Measurements from ENCODE around the gene AKAP12.
A peak's percentile ranks its signal among the peaks of the same experiment; 100 is the strongest.

The AKAP12 gene

DNA sequence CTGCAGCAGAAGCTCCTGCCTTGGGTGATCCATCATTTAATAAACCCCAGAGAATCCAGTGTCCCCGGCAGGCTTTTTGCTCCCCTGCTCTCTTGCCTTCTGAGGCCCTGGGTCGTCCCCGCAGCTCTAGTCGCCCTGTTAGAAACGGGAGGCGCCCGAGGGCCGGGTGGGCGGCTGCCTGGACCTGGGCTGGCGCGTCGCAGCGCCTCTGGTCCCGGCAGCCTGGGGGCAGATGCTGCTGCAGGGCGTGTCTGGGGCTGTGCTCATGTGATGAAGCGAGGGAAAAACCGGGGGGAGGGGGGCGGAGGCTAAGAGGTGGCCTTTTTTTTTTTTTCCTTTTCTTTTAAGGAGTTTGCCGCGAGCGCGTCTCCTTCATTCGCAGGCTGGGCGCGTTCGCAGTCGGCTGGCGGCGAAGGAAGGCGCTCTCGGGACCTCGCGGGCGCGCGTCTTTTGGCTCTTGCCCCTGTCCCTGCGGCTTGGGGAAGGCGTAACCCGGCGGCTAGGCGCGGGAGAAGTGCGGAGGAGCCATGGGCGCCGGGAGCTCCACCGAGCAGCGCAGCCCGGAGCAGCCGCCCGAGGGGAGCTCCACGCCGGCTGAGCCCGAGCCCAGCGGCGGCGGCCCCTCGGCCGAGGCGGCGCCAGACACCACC is 394 bp downstream of the AKAP12 start:
- peak; percentile 13 for DNase-seq

DNA sequence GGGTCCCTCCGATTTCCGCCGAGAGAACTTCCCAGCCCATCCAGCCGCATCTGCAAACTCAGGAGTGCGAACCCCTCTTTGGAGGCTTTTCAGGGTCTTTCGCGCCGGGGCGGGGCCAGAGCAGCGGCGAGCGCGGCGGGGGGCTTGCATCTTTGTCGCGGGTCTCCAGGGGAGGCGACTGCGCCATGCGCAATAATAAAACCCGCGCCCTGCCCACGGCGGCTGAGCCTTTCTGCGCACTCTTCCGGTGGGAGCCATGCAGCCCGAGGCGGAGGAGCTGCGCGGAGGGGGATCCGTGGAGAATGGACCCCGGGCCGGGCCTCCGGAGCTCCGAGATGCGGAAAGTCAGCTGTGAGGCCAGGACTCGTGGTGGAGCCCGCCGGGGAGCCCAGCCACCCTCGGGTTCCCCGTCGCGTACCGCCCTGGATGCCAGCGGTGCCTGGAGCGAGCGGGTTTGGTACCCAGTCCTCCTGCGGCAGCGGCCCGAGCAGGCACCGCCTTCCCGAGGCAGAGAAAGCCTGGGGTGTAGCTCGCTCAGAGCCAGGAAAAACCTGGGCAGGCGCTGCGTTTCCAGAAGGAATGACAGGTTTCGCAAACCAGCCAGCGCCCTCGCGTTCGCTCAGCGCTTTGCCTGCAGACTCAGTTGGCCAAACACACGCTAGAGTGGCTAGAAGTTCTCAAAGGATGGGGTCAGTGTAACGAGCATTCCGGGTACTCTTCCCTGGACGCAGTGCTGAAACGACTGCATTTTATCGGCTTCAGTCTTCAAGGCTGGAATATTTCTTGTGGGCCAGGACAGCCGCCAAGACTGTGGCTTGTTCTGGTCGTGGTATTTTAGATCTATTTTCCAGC is 1.2 kb downstream of the AKAP12 start:
- peak; percentile 3 for DNase-seq

DNA sequence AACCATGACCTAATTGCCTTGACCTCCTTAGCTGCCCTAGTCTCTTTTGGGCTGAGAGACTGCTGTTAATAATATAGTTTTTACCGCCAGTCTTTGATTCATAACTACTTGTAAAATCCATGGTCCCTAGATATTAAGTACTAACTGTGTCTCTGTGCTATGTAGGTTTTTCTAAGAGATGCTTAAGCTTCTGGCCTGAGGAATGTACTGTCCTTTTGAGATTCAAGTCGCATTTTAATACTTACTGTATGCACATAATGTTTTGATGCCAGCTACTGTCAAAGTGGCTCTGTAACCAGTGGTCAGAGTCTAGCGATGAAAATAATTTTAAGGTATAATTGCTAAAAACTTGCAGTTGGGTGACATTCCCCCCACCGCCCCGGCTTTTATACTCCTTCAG is 2.1 kb downstream of the AKAP12 start:
- DNase-seq, result no peak

DNA sequence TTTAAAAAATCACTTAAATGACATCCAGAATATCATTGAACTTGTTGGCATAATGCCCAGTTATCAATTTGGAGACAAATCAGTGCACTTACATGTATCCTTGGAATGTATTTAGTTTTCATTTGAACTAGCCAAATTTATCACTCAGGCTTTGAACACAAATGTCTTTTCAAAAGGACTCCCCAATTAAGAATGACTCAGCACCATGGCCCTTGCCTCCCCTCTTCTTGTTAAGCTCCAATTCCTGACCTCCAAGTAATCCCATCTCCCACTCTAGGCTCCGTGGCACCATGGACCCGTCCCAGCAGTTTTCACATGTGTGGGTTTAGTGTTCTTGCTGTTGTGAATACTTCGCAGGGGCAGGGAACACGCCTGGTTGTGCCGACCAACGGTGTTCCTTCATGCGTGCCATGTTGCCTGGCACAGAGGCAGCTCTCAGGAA is 2.7 kb downstream of the AKAP12 start:
- DNase-seq, result no peak

DNA sequence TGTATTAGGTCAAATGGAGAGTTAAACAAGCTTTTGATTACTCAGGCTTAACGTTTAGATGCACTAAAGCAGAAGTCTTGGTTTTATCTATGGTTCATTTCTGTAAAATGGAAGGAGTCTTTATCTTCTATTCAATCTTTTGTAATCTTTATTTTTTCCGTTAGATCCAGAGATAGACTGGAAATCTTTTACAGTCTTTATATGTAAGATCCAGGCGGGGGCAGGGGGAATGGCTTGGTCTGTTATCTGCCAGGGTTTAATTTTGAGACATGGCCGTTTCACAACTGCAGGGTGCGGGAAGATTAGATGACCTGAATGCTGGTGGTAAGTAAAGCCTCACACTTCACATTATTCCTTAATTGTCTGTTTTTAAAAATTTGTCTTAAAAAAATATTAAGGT is 3.7 kb downstream of the AKAP12 start:
- no peak for DNase-seq

DNA sequence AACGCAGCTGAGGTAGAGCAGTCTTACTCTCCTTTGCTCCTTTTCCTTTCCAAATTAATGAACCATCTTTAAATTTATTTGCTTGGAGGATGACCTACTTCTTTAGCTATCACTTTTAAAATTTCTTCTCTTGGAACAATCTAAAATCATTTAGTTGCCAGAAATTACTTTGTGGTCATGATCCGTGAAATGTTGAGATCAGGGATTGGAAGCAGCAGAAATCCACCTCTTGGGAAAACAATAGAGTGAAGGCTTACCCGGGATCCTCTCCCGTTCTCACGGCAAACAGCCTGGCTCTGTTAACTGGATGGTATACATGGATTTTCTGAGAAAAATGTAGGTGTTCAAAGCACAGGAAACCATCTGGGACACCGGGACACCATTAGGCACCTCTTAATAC is 7.7 kb downstream of the AKAP12 start:
- DNase-seq, result no peak

DNA sequence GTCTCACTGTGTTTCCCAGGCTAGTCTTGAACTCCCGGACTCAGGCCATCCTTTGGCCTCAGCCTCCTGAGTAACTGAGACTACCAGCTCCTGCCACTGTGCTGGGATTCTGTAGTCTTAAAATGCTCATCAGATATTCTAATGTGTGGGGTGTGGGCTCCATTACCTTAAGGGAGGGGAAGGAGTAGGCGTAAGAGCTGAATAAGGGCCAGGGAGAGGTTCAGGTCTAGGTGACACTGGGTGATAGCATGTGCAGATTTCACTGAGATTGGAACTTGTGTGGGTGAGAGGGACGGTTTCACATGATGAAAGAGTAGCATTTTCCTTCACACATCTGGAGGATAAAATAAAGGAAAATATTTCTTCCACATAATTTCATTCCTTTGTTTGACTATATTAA is 8.5 kb downstream of the AKAP12 start:
- DNase-seq, result no peak

DNA sequence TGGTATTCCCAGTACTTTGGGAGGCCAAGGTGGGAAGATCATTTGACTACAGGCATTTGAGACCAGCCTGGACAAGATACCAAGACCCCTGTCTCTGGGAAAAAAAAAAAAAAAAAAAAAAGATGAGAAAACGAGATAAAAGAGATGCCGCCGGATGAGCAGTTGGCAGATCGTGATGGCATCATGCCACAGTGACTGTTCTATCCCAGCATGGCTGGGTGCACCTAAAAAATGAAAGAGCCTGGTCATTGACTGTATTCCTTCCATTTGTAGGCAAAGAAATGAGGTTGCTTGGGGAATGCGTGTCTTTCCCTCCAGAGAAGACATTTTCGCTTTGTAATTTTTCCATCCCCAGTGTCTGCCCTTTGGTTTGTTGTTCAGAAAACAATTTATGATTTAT is 12.9 kb downstream of the AKAP12 start:
- DNase-seq, result no peak

DNA sequence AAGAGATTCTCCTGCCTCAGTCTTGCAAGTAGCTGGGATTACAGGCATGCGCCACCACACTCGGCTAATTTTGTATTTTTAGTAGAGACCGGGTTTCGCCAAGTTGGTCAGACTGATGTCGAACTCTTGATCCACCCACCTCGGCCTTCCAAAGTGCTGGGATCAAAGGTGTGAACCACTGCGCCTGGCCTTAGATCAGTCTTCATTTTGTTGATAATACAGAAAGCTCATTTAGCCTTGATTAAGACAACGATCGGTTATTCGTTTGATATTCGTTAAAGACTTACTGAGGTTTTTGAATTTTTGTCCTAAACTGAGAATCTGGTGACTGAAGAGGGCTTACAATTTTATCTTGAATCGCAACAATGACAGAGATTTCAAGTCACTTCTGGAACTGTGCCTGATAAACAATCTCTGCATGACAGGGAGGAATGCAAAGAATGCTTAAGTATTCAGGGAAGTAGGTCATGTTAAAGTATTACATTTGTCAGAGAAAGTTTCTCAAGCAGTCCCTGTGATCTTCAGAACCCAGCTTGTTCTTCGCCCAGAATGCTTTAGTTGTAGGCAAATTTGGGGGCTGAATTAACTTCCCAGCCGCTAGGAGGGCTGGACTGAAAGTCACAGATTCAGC is 14.8 kb downstream of the AKAP12 start:
- no peak for DNase-seq

DNA sequence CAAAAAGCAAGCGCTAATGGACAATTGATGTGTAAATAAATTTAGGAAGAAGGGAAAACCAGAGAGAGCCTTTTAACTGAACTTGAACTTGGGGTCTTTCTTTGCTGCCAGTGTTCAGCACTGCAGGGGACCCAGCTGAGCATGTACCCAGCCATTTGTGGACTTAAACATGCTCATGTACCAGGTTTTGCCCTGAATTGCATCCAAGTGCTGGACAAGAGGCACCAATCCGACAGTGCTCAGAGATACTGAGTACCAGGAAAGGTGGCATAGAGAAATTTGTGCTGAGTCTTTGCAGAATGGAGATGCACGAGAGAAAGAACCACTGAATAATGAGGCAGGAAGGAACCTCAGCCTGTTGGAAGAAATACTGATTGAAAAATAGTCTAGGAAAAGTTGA is 16.0 kb downstream of the AKAP12 start:
- no peak for DNase-seq

DNA sequence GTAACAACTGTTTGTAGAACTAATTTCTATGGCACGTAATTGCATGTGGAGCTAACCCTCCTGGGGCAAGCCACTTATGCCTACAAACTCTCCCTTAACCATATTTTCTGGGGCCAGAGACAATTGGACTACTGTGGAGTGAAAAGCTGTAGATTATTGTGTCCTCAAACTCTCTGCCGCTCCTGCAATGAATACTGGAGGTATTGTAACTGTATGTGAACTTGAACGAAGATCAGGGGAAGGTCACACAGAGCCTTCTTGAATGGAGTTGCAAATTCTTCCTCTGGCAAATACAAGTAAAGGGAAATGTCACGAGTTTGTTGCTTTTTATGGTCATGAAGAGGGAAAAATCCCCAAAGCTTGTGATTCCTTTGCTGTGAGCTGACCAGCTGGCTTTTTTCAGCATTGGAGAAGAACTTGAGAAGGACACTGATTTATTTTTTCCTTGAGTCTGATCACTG is 18.2 kb downstream of the AKAP12 start:
- DNase-seq, result no peak

DNA sequence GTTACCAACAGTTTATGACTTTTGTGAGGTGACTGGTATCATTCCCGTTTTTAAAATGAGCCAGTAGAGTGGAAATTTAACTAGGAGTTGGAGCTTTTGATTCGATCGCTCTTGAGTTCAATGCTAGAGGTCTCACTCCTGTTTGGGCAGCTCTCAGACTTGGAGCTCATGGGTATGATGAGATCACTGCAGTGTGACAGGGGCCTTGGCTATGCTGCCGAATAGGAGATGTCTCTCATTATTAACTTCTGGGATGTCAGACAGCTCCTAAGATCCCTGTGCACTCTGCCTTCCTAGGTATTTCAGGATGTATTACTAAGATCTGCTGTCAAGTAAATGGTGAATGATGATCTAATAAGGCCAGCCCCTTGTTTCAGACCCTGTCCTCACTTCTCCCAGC is 20.4 kb downstream of the AKAP12 start:
- DNase-seq, result no peak

DNA sequence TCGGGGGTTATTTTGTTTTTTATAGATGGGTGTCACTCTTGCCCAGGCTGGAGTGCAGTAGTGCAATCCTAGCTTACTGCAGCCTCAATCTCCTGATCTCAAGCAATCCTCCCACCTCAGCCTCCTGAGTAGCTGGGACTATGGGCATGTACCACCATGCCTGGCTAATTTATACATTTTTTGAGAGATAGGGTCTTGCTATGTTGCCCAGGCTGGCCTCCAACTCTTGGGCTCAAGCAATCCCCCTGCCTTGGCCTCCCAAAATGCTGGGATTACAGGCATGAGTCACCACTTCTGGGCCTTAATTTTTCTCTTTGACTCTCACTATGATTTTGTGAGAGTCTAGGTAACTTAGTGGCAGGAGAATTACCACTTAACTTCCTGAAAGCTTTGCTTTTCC is 23.3 kb downstream of the AKAP12 start:
- no peak for DNase-seq

DNA sequence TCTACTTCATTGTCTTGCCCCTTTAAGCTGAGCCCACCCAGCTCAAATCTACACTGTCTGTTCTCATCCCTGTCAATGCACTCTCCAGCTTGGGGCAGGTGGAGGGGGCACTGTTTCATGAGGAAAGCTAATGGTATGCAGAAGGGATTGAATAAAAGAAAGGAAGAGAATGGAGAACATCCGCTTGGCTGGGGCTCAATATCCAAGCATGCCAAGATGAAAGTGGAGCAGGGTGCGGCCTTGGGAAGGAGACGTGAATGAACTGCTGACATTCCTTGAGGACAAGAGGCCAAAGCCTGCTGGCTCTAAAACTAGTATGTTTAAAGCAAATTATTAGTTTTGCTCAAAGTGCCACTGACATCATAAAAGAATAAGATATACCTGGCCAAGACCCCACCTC is 24.2 kb downstream of the AKAP12 start:
- DNase-seq, result no peak

DNA sequence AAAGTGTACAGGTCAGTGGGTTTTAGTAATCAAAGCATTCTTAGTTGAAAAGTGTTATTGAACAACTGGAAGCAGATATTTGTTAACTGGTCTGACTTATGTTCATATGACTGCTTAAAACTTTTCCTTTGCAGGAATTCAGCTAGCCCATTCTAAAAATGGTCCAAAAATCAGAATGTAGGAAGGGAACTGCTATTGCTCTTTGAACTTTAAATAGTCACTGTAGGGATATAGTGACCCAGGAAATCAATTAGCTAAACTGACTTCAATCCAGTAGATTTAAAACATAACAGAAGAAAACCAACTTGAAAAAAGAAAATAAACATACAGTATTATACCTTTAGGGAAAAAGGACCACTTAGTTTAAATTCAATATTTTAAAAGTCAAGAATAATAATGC is 25.5 kb downstream of the AKAP12 start:
- no peak for DNase-seq

DNA sequence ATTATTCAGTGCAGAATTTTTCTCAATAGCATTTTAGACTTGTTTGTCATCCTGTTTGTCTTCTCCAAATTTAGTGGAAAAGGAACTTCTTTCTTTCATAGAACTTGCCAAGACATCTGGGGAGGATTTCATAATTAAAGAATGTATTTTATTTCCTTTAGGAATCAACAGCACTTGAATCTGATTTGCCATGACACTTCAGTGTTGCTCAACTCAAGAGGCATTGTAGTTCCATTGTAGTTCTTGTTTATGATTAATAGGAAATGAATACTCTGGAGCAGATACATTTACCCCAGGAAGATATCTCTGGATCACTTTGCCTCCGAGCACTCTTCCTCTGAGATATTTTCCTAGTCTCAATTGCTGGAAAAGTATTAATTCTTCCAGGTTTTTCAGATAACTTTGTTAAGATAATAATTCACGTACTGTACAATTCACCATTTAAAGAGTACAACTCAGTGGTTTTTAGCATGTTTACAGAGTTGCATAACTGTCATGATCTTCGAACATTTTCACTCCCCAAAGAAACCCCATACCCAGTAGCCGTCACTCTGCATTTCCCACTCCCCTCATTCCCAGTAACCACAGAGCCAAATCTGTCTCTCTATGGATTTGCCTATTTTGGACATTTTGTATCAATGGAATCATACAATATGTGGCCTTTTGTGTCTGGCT is 29.7 kb downstream of the AKAP12 start:
- DNase-seq, result no peak

DNA sequence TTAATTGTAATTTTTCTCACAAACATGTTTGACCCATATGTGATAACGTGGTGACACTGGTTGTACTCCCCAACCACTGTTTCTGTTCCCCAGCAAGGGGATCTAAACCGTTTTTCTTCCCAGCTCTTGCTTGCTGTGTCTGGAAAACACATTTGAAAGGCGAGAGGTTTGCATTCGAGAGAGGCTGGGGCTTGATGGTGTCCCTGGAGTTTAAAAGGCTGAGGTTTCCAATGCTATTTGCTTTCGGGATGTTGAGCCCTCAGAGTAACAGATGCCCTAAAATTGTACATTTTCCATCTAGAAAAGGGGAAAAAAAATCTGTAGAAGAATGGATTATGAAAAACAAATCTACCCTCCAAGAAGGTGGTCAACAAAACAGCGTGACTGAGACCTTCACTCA is 35.4 kb downstream of the AKAP12 start:
- DNase-seq, result no peak

DNA sequence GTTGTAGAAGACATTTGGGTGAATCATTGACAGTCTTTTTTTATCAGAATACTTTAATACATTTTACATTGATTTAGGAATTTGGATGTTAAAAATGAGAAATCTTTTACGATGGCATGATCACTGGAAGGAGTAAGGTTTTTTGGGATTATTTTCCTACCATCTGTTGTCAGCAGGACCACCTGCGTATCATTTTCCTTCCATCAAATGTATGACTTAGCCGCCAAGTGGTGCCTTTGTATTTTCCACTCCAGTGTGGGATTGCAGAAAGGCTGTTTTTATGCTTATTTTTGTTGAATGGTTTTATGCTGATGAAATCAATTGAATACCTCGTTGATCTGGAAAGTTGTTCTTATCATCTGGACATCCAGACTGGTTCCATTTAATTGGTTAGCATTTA is 35.8 kb downstream of the AKAP12 start:
- DNase-seq, result no peak

DNA sequence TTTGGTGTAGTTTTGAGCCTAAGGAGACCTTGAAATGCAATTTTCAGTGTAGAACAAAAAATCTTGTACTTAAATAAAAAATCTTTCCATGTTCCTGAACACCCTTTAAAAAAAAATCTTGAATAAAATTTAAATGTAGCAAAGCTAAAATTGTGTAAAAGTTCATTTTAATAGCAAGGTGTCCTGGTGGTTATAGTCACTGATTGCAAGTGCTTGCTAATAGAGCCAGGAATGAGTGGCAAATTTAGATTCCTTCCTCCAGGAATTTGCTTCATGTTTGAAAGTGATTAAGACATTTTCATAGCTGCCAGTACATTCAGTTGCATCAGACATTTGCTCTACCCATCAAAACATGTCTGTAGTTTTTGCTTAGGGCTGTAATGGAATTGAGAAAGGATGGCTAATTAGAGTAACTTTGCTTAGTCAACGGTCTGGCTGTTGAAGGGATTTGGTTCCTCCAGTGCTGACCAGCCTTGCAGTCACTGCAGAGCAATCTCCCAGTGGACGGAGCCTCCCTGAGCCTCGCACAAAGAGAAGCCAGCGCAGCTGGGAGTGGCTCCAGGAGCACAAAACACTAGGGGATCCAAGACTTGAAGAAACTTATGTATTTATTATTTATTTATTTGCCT is 36.5 kb downstream of the AKAP12 start:
- DNase-seq, result no peak

DNA sequence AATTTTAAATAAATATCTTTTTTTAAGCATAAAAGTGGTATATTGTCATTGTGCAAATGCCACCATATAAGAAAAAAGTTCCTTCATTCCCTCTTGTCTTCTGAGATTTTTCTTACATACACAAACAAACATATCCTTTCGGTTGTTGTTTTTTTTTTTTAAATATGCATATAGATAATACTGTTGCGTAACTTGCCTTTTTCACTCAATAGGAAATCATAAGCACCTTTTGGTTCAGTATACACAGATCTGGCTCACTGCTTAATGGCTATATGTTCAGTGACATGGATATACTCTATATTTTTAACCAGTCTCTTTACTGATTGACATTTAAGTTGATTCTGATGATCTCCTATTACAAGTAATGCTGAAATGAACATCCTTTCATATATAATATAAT is 40.1 kb downstream of the AKAP12 start:
- no peak for DNase-seq

DNA sequence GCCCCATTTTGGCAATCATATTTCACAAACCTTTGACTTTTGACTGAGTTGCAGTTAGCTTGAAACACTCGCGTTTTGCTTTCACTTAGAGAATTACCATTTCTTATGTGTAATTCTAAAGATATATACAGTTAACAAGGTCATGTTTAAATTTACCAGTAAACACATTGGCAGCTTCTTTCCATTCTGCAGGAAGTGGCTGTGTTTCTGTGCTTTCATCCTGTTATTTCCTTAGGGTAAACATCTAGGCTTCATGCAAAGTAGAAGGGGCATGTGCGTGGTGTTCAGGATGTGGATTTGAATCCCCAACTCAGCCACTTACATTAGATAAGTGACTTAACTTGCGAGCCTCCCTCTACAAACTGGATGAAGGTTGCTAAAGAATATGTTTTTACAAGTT is 41.1 kb downstream of the AKAP12 start:
- DNase-seq, result no peak

DNA sequence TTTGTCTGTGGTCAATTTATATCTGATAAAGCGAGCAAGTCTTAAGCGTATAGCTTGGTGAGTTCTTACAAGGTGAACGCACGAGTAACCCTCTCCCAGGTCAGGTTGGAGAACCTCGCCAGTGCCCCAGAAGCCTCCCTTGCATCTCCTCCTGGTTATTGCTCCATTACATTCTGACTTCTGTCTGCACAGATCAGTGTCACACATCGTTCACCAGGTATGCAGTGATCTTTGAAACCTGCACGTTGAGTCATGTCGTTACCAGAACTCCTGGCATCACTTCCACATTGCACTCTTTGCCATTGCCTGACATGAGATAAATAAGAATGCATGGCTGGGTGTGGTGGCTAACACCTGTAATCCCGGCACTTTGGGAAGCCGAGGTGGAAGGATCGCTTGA is 44.2 kb downstream of the AKAP12 start:
- no peak for DNase-seq

DNA sequence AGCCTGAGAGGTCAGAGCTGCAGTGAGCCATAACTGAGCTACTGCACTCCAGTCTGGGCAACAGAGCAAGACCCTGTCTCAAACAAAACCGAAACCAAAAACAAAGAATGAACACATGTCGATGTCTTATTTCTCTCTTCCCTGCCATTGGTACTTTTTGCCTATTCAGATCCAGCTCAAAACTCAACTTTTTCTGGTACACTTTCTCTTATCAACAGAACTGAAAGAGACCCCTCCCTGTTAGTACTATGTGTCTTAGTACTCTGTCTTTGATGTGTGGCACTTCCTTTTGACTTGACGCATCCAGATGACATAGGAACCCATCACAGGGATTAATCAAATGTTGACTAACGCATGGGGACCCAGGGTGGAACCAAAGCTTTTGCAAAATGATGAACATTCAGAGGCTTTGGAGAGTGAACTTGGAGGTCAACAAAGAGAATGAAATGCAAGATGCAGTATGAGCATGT is 44.8 kb downstream of the AKAP12 start:
- no peak for DNase-seq
